Ovary (tissue), 3 donors: ENCODE data around the gene CD177.

ENCODE experiments used
- CTCF ChIP-seq, 3 donors: fragments of 450-650 bp in 2 of 3; fragments of 200-600 bp in 1 of 3; IDR thresholded peaks; one replicate each; pipeline versions ENCODE4 v1.5.1 to v1.8.0; 2016 to 2022; ENCODE audit warnings: antibody characterized with exemption in 3 of 3, mild to moderate bottlenecking in 1 of 3
- POLR2A ChIP-seq: fragments of 450-650 bp; IDR thresholded peaks from one replicate; pipeline ENCODE4 v1.6.1; 2017; ENCODE audit warnings: antibody characterized with exemption, mild to moderate bottlenecking, moderate library complexity
- donor health status: DM: no; HTN: no; CAD: no.

- no peak for TF ChIP-seq CTCF (IDR thresholded peaks at IDR 0.05)
- no peak for TF ChIP-seq POLR2A
These were observed 55.9 kb downstream of the CD177 start for GRCh38 chr19:43409415-43409814.
